ENCODE results near the gene GJB4.

DNA sequence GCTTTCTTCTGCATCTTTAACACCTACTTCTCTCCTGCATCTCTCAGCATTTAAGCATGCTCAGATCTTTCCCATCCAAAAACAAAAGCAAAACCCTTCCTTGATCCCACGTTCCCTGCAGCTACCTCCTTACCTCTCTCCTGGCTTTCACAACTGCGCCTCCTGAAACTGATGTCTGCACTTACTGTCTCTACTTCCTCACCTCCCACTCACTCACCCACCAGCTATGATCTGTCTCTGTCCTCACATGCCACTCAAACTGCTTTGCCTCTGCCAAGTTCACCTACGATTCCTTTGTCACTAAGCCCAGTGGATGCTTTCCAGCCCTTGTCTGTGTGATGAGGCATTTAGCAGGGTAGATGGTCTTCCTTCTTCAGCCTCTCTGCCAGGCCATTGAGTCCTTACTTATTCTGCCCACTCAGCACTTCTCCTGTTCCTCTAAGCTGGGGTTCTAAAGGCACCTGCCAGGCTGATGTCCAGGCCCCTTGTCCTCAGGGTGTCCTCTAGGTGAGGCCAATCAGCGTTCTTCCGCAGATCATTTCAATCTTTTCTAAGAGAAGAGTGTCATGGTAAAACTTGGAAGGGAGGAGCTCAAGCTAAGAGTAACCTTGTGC is 11.5 kb downstream of the GJB4 start:
- TF ChIP-seq, protein P1, sequence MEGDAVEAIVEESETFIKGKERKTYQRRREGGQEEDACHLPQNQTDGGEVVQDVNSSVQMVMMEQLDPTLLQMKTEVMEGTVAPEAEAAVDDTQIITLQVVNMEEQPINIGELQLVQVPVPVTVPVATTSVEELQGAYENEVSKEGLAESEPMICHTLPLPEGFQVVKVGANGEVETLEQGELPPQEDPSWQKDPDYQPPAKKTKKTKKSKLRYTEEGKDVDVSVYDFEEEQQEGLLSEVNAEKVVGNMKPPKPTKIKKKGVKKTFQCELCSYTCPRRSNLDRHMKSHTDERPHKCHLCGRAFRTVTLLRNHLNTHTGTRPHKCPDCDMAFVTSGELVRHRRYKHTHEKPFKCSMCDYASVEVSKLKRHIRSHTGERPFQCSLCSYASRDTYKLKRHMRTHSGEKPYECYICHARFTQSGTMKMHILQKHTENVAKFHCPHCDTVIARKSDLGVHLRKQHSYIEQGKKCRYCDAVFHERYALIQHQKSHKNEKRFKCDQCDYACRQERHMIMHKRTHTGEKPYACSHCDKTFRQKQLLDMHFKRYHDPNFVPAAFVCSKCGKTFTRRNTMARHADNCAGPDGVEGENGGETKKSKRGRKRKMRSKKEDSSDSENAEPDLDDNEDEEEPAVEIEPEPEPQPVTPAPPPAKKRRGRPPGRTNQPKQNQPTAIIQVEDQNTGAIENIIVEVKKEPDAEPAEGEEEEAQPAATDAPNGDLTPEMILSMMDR (IDR thresholded peaks at IDR 0.05; ENCODE audit: low read depth, low read length, poor library complexity, severe bottlenecking): no peak
- TF ChIP-seq EZH2phosphoT487 (IDR thresholded peaks at IDR 0.05; ENCODE audit: borderline replicate concordance, low read length): no peak
